Duodenal mucosa (tissue), 2 donors: ENCODE measurements around the gene NXF1.

ENCODE experiments used
- H3K27ac ChIP-seq: one replicate; pipeline ENCODE4 v1.7.0; 2013; ENCODE audit warnings: low read depth, low read length
- H3K27me3 ChIP-seq, 2 donors: one replicate each; pipeline ENCODE4 v1.7.0; 2013; ENCODE audit warnings: low read length in 2 of 2, control low read depth in 1 of 2; ENCODE audit not compliant: insufficient read depth in 2 of 2, control insufficient read depth in 1 of 2
- H3K36me3 ChIP-seq, 2 donors: one replicate each; pipeline ENCODE4 v1.7.0; 2013; ENCODE audit warnings: low read length in 2 of 2, control low read depth in 1 of 2; ENCODE audit not compliant: insufficient read depth in 2 of 2, control insufficient read depth in 1 of 2
- H3K4me1 ChIP-seq, 2 donors: one replicate each; pipeline ENCODE4 v1.7.0; 2013; ENCODE audit warnings: low read length in 2 of 2, control low read depth in 1 of 2; ENCODE audit not compliant: insufficient read depth in 2 of 2, control insufficient read depth in 1 of 2
- H3K4me3 ChIP-seq, 2 donors: one replicate each; pipeline ENCODE4 v1.7.0; 2013; ENCODE audit warnings: low read length in 2 of 2, low read depth in 1 of 2
- H3K9ac ChIP-seq, 2 donors: one replicate each; pipeline ENCODE4 v1.7.0; 2013; ENCODE audit warnings: low read length in 2 of 2, low read depth in 1 of 2
- H3K9me3 ChIP-seq, 2 donors: one replicate each; pipeline ENCODE4 v1.7.0; 2013; ENCODE audit warnings: low read length in 2 of 2, control low read depth in 1 of 2; ENCODE audit not compliant: control insufficient read depth in 1 of 2

NXF1 gene

GRCh38 chr11:62805076-62805892 is at the start of gene NXF1:
Gene NXF1 (minus strand): TSS chr11:62805440. CDS start chr11:62805356, 84 bp downstream.
- H3K4me1 ChIP-seq: peaks cover 20 to 21% of the 10 kb centered on the region in 2 donors
- no peaks in the 10 kb centered on the region for H3K9me3 ChIP-seq
- peak within 1 kb of the TSS; percentile 83 for H3K27ac ChIP-seq
- no peaks in the 10 kb centered on the region for H3K27me3 ChIP-seq
- peak within 1 kb of the TSS; percentile 91 to 96 for H3K4me3 ChIP-seq
- H3K36me3 ChIP-seq: peaks cover 17 to 25% of the 10 kb centered on the region in 2 donors
- peak within 1 kb of the TSS; percentile 92 to 99 for H3K9ac ChIP-seq

GRCh38 chr11:62854013-62854824 is 49.0 kb upstream of the NXF1 start:
- peak overlapping the region; percentile 80 to 84 for H3K9ac ChIP-seq
- no peak overlapping the region for H3K27ac ChIP-seq
- H3K27me3 ChIP-seq: no peaks in the 10 kb centered on the region
- H3K36me3 ChIP-seq: peaks cover 29 to 34% of the 10 kb centered on the region in 2 donors
- H3K4me1 ChIP-seq: peaks cover 29 to 31% of the 10 kb centered on the region in 2 donors
- no peaks in the 10 kb centered on the region for H3K9me3 ChIP-seq
- H3K4me3 ChIP-seq: peak overlapping the region; percentile 84 to 95

- H3K9ac ChIP-seq: peak overlapping the region; percentile 48 to 80
Observed at GRCh38 chr11:62853279-62853965, 48.2 kb upstream of the NXF1 start.

GRCh38 chr11:62852523-62853188 is 47.4 kb upstream of the NXF1 start:
- Histone ChIP-seq H3K4me1 (peaks cover 29 to 31% of the 10 kb centered on the region in 2 donors), H3K36me3 (peaks cover 29 to 34% of the 10 kb centered on the region in 2 donors), H3K27me3 (no peaks in the 10 kb centered on the region), H3K27ac (no peak overlapping the region), H3K9ac (peak overlapping the region in 1 of 2 donors; percentile 80), H3K9me3 (no peaks in the 10 kb centered on the region), H3K4me3 (no peak overlapping the region)

More at GRCh38 chr11:62853279-62853965, 48.2 kb upstream of the NXF1 start:
- Histone ChIP-seq H3K36me3 (peaks cover 29 to 34% of the 10 kb centered on the region in 2 donors), H3K27me3 (no peaks in the 10 kb centered on the region), H3K9me3 (no peaks in the 10 kb centered on the region), H3K4me3 (peak overlapping the region; percentile 84 to 95), H3K4me1 (peaks cover 29 to 31% of the 10 kb centered on the region in 2 donors), H3K27ac (no peak overlapping the region)

GRCh38 chr11:62851807-62852522 is 46.7 kb upstream of the NXF1 start:
- peaks cover 29 to 31% of the 10 kb centered on the region in 2 donors for H3K4me1 ChIP-seq
- H3K9me3 ChIP-seq: no peaks in the 10 kb centered on the region
- H3K4me3 ChIP-seq: no peak overlapping the region
- H3K27ac ChIP-seq: no peak overlapping the region
- no peak overlapping the region for H3K9ac ChIP-seq
- H3K36me3 ChIP-seq: peaks cover 29 to 34% of the 10 kb centered on the region in 2 donors
- no peaks in the 10 kb centered on the region for H3K27me3 ChIP-seq

GRCh38 chr11:62850911-62851806 is 45.9 kb upstream of the NXF1 start:
- Histone ChIP-seq H3K4me3 (no peak overlapping the region), H3K9me3 (no peaks in the 10 kb centered on the region)

GRCh38 chr11:62847767-62848314 is 42.6 kb upstream of the NXF1 start:
- H3K36me3 ChIP-seq: peaks cover 11 to 13% of the 10 kb centered on the region in 2 donors
- no peak overlapping the region for H3K9ac ChIP-seq
- H3K4me1 ChIP-seq: peaks cover 2 to 4% of the 10 kb centered on the region in 2 donors
- H3K4me3 ChIP-seq: no peak overlapping the region
- no peaks in the 10 kb centered on the region for H3K9me3 ChIP-seq
- H3K27ac ChIP-seq: no peak overlapping the region
- H3K27me3 ChIP-seq: no peaks in the 10 kb centered on the region

More at GRCh38 chr11:62850911-62851806, 45.9 kb upstream of the NXF1 start:
- H3K36me3 ChIP-seq: peaks cover 29 to 34% of the 10 kb centered on the region in 2 donors
- peaks cover 23 to 26% of the 10 kb centered on the region in 2 donors for H3K4me1 ChIP-seq
- no peak overlapping the region for H3K9ac ChIP-seq
- no peaks in the 10 kb centered on the region for H3K27me3 ChIP-seq
- H3K27ac ChIP-seq: no peak overlapping the region

- H3K27me3 ChIP-seq: no peaks in the 10 kb centered on the region
- peaks cover 8 to 10% of the 10 kb centered on the region in 2 donors for H3K4me1 ChIP-seq
- H3K9ac ChIP-seq: no peak overlapping the region
- H3K4me3 ChIP-seq: no peak overlapping the region
- no peak overlapping the region for H3K27ac ChIP-seq
- no peaks in the 10 kb centered on the region for H3K36me3 ChIP-seq
- no peaks in the 10 kb centered on the region for H3K9me3 ChIP-seq
Observed at GRCh38 chr11:62846177-62846576, 40.9 kb upstream of the NXF1 start.
